Measurements from ENCODE around the gene CPNE7. TPM values are rescaled to one million over a fixed set of nuclear protein-coding genes. Genes with fewer than 3 reads are reported as not detected.

Gene CPNE7
- total RNA-seq, 1 donor from 2014 or later: 21.1 TPM

- Histone ChIP-seq H2AFZ (replicated peaks) (no peak overlapping the region), H3K9ac (no peak overlapping the region), H3K36me3 (no peaks in the 10 kb centered on the region), H3K4me3 (no peak overlapping the region), H3K27me3 (no peaks in the 10 kb centered on the region), H3K79me2 (ENCODE audit: low read depth) (no peaks in the 10 kb centered on the region), H3F3A (ENCODE audit: low read depth) (peaks cover 3% of the 10 kb centered on the region), H3K4me1 (no peaks in the 10 kb centered on the region), H3K9me3 (ENCODE audit: low read depth) (no peaks in the 10 kb centered on the region), H3K27ac (no peak overlapping the region), H3K4me2 (no peak overlapping the region), H4K20me1 (ENCODE audit: low read depth) (peaks cover 10% of the 10 kb centered on the region)
- H3K36me3 Mint-ChIP-seq: peaks cover 5% of the 10 kb centered on the region
- H3K27ac Mint-ChIP-seq: no peak overlapping the region
- no peaks in the 10 kb centered on the region for H3K9me3 Mint-ChIP-seq
- H3K27me3 Mint-ChIP-seq (ENCODE audit: insufficient read depth, low read depth): peaks cover 10% of the 10 kb centered on the region
- TF ChIP-seq EZH2 (IDR thresholded peaks at IDR 0.05) (no peak), EZH2phosphoT487 (IDR thresholded peaks at IDR 0.05) (no peak)
- TF ChIP-seq, protein P1, sequence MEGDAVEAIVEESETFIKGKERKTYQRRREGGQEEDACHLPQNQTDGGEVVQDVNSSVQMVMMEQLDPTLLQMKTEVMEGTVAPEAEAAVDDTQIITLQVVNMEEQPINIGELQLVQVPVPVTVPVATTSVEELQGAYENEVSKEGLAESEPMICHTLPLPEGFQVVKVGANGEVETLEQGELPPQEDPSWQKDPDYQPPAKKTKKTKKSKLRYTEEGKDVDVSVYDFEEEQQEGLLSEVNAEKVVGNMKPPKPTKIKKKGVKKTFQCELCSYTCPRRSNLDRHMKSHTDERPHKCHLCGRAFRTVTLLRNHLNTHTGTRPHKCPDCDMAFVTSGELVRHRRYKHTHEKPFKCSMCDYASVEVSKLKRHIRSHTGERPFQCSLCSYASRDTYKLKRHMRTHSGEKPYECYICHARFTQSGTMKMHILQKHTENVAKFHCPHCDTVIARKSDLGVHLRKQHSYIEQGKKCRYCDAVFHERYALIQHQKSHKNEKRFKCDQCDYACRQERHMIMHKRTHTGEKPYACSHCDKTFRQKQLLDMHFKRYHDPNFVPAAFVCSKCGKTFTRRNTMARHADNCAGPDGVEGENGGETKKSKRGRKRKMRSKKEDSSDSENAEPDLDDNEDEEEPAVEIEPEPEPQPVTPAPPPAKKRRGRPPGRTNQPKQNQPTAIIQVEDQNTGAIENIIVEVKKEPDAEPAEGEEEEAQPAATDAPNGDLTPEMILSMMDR (IDR thresholded peaks at IDR 0.05): no peak
- no peak for DNase-seq (ENCODE audit: low spot score)
- no peak overlapping the region for H3K4me3 Mint-ChIP-seq
- H3K4me1 Mint-ChIP-seq: peaks cover under 1% of the 10 kb centered on the region
These were observed 70.7 kb downstream of the CPNE7 start for GRCh38 chr16:89646270-89646669.

Small RNAs within 50 kb of the gene (small RNA-seq; reads per million reads assigned to genes)
- gene SNORD68: not detected

Other genes with a start within 250 kb of the CPNE7 start
- 47.3 and 68.1 TPM in 2 replicates for gene ANKRD11, start 85.2 kb upstream of the CPNE7 start, total RNA-seq (ENCODE audit: low replicate concordance)
- 122 and 240 TPM in 2 replicates for gene SPG7, start 67.4 kb upstream of the CPNE7 start, total RNA-seq (ENCODE audit: low replicate concordance)
- gene RPL13, start 15.1 kb upstream of the CPNE7 start, total RNA-seq (ENCODE audit: low replicate concordance): 1,914 and 5,602 TPM in 2 replicates
- 0.24 and 0.74 TPM in 2 replicates for gene DPEP1, start 37.9 kb downstream of the CPNE7 start, total RNA-seq (ENCODE audit: low replicate concordance)
- 34.6 and 78.5 TPM in 2 replicates for gene CHMP1A, start 82.0 kb downstream of the CPNE7 start, total RNA-seq (ENCODE audit: low replicate concordance)
- 9.3 and 14.1 TPM in 2 replicates for gene SPATA33, start 82.1 kb downstream of the CPNE7 start, total RNA-seq (ENCODE audit: low replicate concordance)
- gene CDK10, start 110.9 kb downstream of the CPNE7 start, total RNA-seq (ENCODE audit: low replicate concordance): 75.6 and 107 TPM in 2 replicates
- 7.6 and 13.2 TPM in 2 replicates for gene SPATA2L, start 125.9 kb downstream of the CPNE7 start, total RNA-seq (ENCODE audit: low replicate concordance)
- 1.6 and 4.7 TPM in 2 replicates for gene VPS9D1, start 145.1 kb downstream of the CPNE7 start, total RNA-seq (ENCODE audit: low replicate concordance)
- gene ZNF276, start 145.8 kb downstream of the CPNE7 start, total RNA-seq (ENCODE audit: low replicate concordance): 8.4 and 21.7 TPM in 2 replicates
- 34.6 and 43.0 TPM in 2 replicates for gene FANCA, start 240.9 kb downstream of the CPNE7 start, total RNA-seq (ENCODE audit: low replicate concordance)